Measurements from ENCODE around the gene BCL2L11.

- TF ChIP-seq POLR2AphosphoS5 (IDR thresholded peaks at IDR 0.05; ENCODE audit: borderline replicate concordance, low read depth, low read length) (no peak), FOXP2 (optimal IDR thresholded peaks at IDR 0.05; ENCODE audit: control extremely low read depth, extremely low read length, insufficient read depth) (no peak), EZH2 (IDR thresholded peaks at IDR 0.05) (no peak)
Measured at GRCh38 chr2:111196435-111196834, 75.7 kb downstream of the BCL2L11 start.
